Suppressor macrophage treated with lipopolysaccharide for 1 hour (primary cell): ENCODE measurements around the gene PYURF.

Source experiments
- DNase-seq, 3 donors: peaks; one replicate each; pipeline ENCODE4 v3.0.0-alpha.2; 2020 to 2022

Gene PYURF

DNA sequence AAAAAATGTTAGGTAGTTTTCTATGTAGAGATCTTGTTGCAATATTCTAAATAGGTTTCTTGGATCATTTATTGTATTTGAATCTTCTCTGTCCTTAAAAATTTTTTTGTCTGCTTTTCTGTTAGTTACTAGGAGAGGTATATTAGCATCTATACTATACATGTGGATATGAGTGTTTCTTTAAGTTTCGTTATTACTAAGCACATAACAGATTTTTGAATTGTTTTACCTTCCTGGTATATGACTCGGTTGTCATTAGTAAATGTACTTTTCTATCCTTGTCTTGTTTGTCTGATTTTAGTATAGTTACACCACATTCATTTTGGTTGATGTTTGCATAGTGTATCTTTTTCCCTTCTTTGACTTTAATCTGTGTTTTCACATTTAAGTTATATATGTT lies 20.2 kb downstream of the PYURF start:
- DNase-seq: no peak

- DNase-seq: no peak
Measured at GRCh38 chr4:88497859-88498409, 25.6 kb downstream of the PYURF start.

- no peak for DNase-seq
Measured at GRCh38 chr4:88489100-88489761, 34.3 kb downstream of the PYURF start.

DNA sequence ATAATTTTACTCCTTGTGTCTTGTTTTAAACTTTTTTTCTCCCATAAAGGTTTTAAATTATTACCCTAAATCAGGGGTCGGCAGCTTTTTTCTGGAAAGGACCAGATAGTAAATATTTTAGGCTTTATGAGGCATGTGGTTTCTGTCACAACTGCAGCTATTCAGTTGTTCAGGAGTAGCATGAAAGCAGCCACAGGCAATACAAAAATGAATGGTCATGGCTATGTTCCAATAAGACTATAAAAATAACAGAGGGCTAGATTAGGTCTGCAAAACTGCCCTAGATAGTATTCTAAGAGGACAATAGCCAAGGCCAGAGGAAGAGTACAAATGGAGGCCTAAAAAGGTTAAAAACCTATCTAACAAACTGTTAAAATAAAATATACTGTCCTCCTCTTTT lies 42.0 kb downstream of the PYURF start:
- no peak for DNase-seq

- no peak for DNase-seq
Measured at GRCh38 chr4:88478247-88478646, 45.3 kb downstream of the PYURF start.

GRCh38 chr4:88477229-88477860 lies 46.2 kb downstream of the PYURF start:
- DNase-seq: no peak
